Left lung (tissue), 10 donors: ENCODE measurements around the gene THPO. TPM values are rescaled to one million over a fixed set of nuclear protein-coding genes. Genes with fewer than 3 reads are reported as not detected.

Source experiments
- ATAC-seq: fragments of 200-7000 bp; cut with Tn5 transposase; one replicate; pipeline ENCODE4 v1.9.1; 2020; ENCODE audit warnings: moderate library complexity
- DNase-seq, 4 donors: peaks; one replicate each; pipeline ENCODE4 v3.0.0-alpha.2; 2013 to 2020
- H3K27ac ChIP-seq, 2 donors: fragments of 200-600 bp; sonication (generic) in 1 of 2; one replicate each; pipeline versions ENCODE4 v1.5.0 to v1.8.0; 2020 to 2021
- H3K27me3 ChIP-seq, 2 donors: fragments of 200-600 bp; sonication (generic) in 1 of 2; one replicate each; pipeline versions ENCODE4 v1.5.0 to v1.8.0; 2020 to 2021
- H3K36me3 ChIP-seq, 2 donors: fragments of 200-600 bp; sonication (generic) in 1 of 2; one replicate each; pipeline versions ENCODE4 v1.5.0 to v1.8.0; 2020 to 2021
- H3K4me1 ChIP-seq, 2 donors: fragments of 200-600 bp; one replicate each; pipeline ENCODE4 v1.8.0; 2021
- H3K4me3 ChIP-seq, 2 donors: fragments of 200-600 bp; sonication (generic) in 1 of 2; one replicate each; pipeline versions ENCODE4 v1.5.0 to v1.8.0; 2020 to 2021; ENCODE audit warnings: mild to moderate bottlenecking in 1 of 2
- H3K9me3 ChIP-seq, 2 donors: fragments of 200-600 bp; sonication (generic) in 1 of 2; one replicate each; pipeline versions ENCODE4 v1.5.0 to v1.8.0; 2020 to 2021
- CTCF ChIP-seq, 2 donors: fragments of 200-600 bp; sonication (generic) in 1 of 2; IDR thresholded peaks; one replicate each; pipeline versions ENCODE4 v1.5.0 to v1.8.0; 2021; ENCODE audit warnings: antibody characterized with exemption in 2 of 2
- intact Hi-C, 2 donors: fragments of 100-400 bp; cut with DNase I; formaldehyde crosslinking; loops; one replicate each; pipeline versions ENCODE4 v1.11.2 to v1.14.2; 2022
- polyA plus RNA-seq, 6 donors: library from polyadenylated mRNA; unstranded; fragments of 120-200 nt; gene quantifications; one replicate each; pipeline ENCODE4 v1.2.1, GENCODE V29; 2013; ENCODE audit not compliant: insufficient read length in 6 of 6
- total RNA-seq, 2 donors: library from RNA; stranded (reverse); fragmentation: NEBNext Ultra II Directional; extraction: Animal tissue kit (Norgen Biotek cat#: 25700); gene quantifications; one replicate each; pipeline ENCODE4 v1.2.1, GENCODE V29; 2021
- donor health status: DM: no; HTN: yes; CAD: no.
- donor health status: DM: no; HTN: no; CAD: no.

Gene THPO
- total and polyA plus RNA-seq, 8 donors, result 0.23 to 2.3 (median 1.8) TPM

- peaks cover 0 to under 1% of the 10 kb centered on the region in 2 donors for H3K9me3 ChIP-seq
- H3K4me3 ChIP-seq, result no peak overlapping the region
- H3K4me1 ChIP-seq, result no peaks in the 10 kb centered on the region
- ATAC-seq (peak; percentile 98), DNase-seq (peak; percentile 39 to 90 (median 69))
- no peak overlapping the region for H3K27ac ChIP-seq
- H3K36me3 ChIP-seq, result no peaks in the 10 kb centered on the region
- peak; percentile 79 to 85 for TF ChIP-seq CTCF (IDR thresholded peaks at IDR 0.05)
- H3K27me3 ChIP-seq, result no peaks in the 10 kb centered on the region
- intact Hi-C loops, result loop anchor here in 1 of 2 donors (5.0 kb wide), 1 partner anchor 125 kb away; no protein-coding TSS in a partner anchor
Measured at GRCh38 chr3:184417619-184418327, 39.8 kb upstream of the THPO start.

- intact Hi-C loops, result loop anchor here in 1 of 2 donors (5.0 kb wide), 1 partner anchor 127 kb away; no protein-coding TSS in a partner anchor
- H3K9me3 ChIP-seq, result no peaks in the 10 kb centered on the region
- TF ChIP-seq CTCF (IDR thresholded peaks at IDR 0.05), result no peak
- no peaks in the 10 kb centered on the region for H3K27me3 ChIP-seq
- H3K4me1 ChIP-seq, result no peaks in the 10 kb centered on the region
- no peak overlapping the region for H3K27ac ChIP-seq
- no peak overlapping the region for H3K4me3 ChIP-seq
- ATAC-seq, result no peak
- no peak for DNase-seq
- H3K36me3 ChIP-seq, result no peaks in the 10 kb centered on the region
Measured at GRCh38 chr3:184415203-184415490, 37.1 kb upstream of the THPO start.

- Histone ChIP-seq H3K36me3 (no peaks in the 10 kb centered on the region), H3K4me1 (no peaks in the 10 kb centered on the region), H3K27me3 (no peaks in the 10 kb centered on the region), H3K27ac (no peak overlapping the region), H3K4me3 (no peak overlapping the region), H3K9me3 (no peaks in the 10 kb centered on the region)
- TF ChIP-seq CTCF (IDR thresholded peaks at IDR 0.05), result no peak
- ATAC-seq (no peak), DNase-seq (peak in 2 of 4 donors; percentile 5 to 18)
- intact Hi-C loops, result loop anchor here in 1 of 2 donors (5.0 kb wide), 1 partner anchor 128 kb away; no protein-coding TSS in a partner anchor
Measured at GRCh38 chr3:184414418-184415202, 36.6 kb upstream of the THPO start.

GRCh38 chr3:184409946-184410500 is 32.0 kb upstream of the THPO start:
- H3K36me3 ChIP-seq, result no peaks in the 10 kb centered on the region
- peak in 2 of 4 donors; percentile 4 to 58 for DNase-seq
- H3K27ac ChIP-seq, result no peak overlapping the region
- TF ChIP-seq CTCF (IDR thresholded peaks at IDR 0.05), result no peak
- no peaks in the 10 kb centered on the region for H3K4me1 ChIP-seq
- no peaks in the 10 kb centered on the region for H3K9me3 ChIP-seq
- intact Hi-C loops, result no loop called here
- no peaks in the 10 kb centered on the region for H3K27me3 ChIP-seq
- no peak overlapping the region for H3K4me3 ChIP-seq
- no peak for ATAC-seq
